Panc1 (cell line): ENCODE measurements around the gene PCCA. TPM values are rescaled to one million over a fixed set of nuclear protein-coding genes. Genes with fewer than 3 reads are reported as not detected.
A peak's percentile ranks its signal among the peaks of the same experiment; 100 is the strongest.
"Not testable (repeated sequence)": the region's sequence is repeated elsewhere in the genome, so short reads cannot be mapped to it uniquely, and the experiment has no call there.

Experiments
- ATAC-seq: fragments of 200-7000 bp; cut with Tn5 transposase; 2 replicates; pipeline ENCODE4 v1.9.1; 2020; ENCODE audit warnings: mild to moderate bottlenecking, moderate library complexity
- BruUV-seq: library from RNA; stranded (reverse); fragments of 400-500 nt; replicated peaks from 2 replicates; lab custom pipeline; 2021; lab: Mats Ljungman, UMichigan
- CTCF ChIA-PET: fragments of 300-600 bp; sonication (Branson Sonifier 250); formaldehyde crosslinking; loops from one replicate; lab custom pipeline; 2022; ENCODE audit warnings: antibody characterized with exemption; lab: Charles Lee
- POLR2A ChIA-PET: fragments of 300-600 bp; sonication (Branson Sonifier 250); formaldehyde crosslinking; loops from one replicate; lab custom pipeline; 2022; ENCODE audit warnings: antibody characterized with exemption; lab: Charles Lee
- DNase-seq: peaks from one replicate; pipeline ENCODE4 v3.0.0-alpha.2; 2010; ENCODE audit warnings: low read depth, low spot score
- H3K27ac ChIP-seq: 2 replicates; pipeline ENCODE4 v1.5.1; 2011; ENCODE audit warnings: mild to moderate bottlenecking, low read length, inconsistent platforms
- H3K27me3 ChIP-seq: fragments of 200-500 bp; sonication (Bioruptor generic); 2 replicates; pipeline ENCODE4 v1.6.0; 2014; ENCODE audit warnings: low read length, inconsistent platforms; ENCODE audit not compliant: control insufficient read depth, insufficient read depth
- H3K36me3 ChIP-seq: fragments of 200-500 bp; sonication (Bioruptor generic); 2 replicates; pipeline ENCODE4 v1.5.1; 2014; ENCODE audit warnings: inconsistent platforms, mild to moderate bottlenecking, low read length, moderate library complexity; ENCODE audit not compliant: control insufficient read depth, insufficient read depth
- H3K4me1 ChIP-seq: 2 replicates; pipeline ENCODE4 v1.5.1; 2011; ENCODE audit warnings: inconsistent platforms, mild to moderate bottlenecking, low read length, moderate library complexity; ENCODE audit not compliant: control insufficient read depth, insufficient read depth
- H3K4me3 ChIP-seq, 2 experiments: 2 replicates each; pipeline ENCODE4 v1.5.1; 2011 to 2012; ENCODE audit warnings: low read depth in 2 of 2, low read length in 2 of 2, mild to moderate bottlenecking in 2 of 2, inconsistent platforms in 1 of 2, moderate library complexity in 1 of 2
- H3K9me3 ChIP-seq: fragments of 200-500 bp; sonication (Bioruptor generic); 2 replicates; pipeline ENCODE4 v1.5.1; 2014; ENCODE audit warnings: low read depth, mild to moderate bottlenecking, inconsistent platforms, low read length, moderate library complexity; ENCODE audit not compliant: control insufficient read depth, insufficient read depth
- CTCF ChIP-seq: fragments of 450-650 bp; IDR thresholded peaks from 2 replicates; pipeline ENCODE4 v1.5.1; 2017; ENCODE audit warnings: mild to moderate bottlenecking
- POLR2AphosphoS5 ChIP-seq: IDR thresholded peaks from 2 replicates; pipeline ENCODE4 v1.6.1; 2012; ENCODE audit warnings: mild to moderate bottlenecking, low read depth, low read length, moderate library complexity
- REST ChIP-seq, 2 experiments: IDR thresholded peaks; 2 replicates each; pipeline ENCODE4 v1.6.1; 2011 to 2012; ENCODE audit warnings: low read depth in 2 of 2, control low read depth in 1 of 2, low read length in 1 of 2, mild to moderate bottlenecking in 1 of 2, moderate library complexity in 1 of 2; ENCODE audit not compliant: insufficient read depth in 1 of 2
- SIN3A ChIP-seq: IDR thresholded peaks from 2 replicates; pipeline ENCODE4 v1.6.1; 2012; ENCODE audit warnings: low read depth, mild to moderate bottlenecking, low read length, moderate library complexity, borderline replicate concordance; ENCODE audit not compliant: insufficient read depth
- TCF7L2 ChIP-seq: IDR thresholded peaks from 2 replicates; pipeline ENCODE4 v1.6.1; 2011; ENCODE audit warnings: mild to moderate bottlenecking, low read depth, low read length, inconsistent platforms
- in situ Hi-C: cut with HindIII; loops from 2 replicates; pipeline ENCODE4 v1.10.0; 2016; ENCODE audit warnings: low sequenced_read_pairs, low pct_unique_long_range_greater_than_20kb
- intact Hi-C: fragments of 100-400 bp; cut with micrococcal nuclease; formaldehyde crosslinking; loops from one replicate; pipeline ENCODE4 v1.10.0; 2022; ENCODE audit not compliant: unreplicated experiment
- total RNA-seq: library from RNA; stranded (reverse); gene quantifications from one replicate; pipeline ENCODE4 v1.2.1, GENCODE V29; 2021; ENCODE audit not compliant: unreplicated experiment

PCCA gene
- total RNA-seq, 1 experiment from 2014 or later: 14.7 TPM

DNA sequence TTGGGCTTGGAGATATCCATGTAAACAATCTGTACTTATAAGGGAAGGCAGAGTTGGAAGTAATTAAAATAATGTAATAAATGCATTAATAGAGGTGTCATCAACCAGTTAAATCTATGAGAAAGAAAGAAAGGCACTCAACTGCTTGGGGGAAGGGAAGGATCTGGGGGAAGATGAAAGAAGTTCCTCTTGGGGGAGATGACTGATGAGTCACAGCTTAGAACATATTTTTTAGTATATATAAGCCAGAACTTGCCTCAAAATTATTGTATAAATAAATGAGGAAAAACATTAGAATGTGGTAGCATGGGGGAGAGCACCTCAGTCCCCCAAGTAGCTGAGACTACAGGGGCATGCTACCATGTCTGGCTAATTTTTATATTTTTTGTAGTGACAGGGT, 293.9 kb downstream of the PCCA start:
- peaks cover 4% of the 10 kb centered on the region; the same call in 1 of the 2 replicates for H3K9me3 ChIP-seq
- no peak overlapping the region for H3K4me3 ChIP-seq
- peak overlapping the region; percentile 61; the same call in 1 of the 2 replicates for H3K27ac ChIP-seq
- in situ Hi-C loops: no loop called here
- DNase-seq (no peak), ATAC-seq (no peak)
- intact Hi-C loops: loop anchor here (10.0 kb wide), 1 partner anchor 502 kb away; no protein-coding TSS in a partner anchor
- ChIA-PET CTCF (no interaction called here), POLR2A (no interaction called here)
- no TSS peak for BruUV-seq
- TF ChIP-seq REST (IDR thresholded peaks at IDR 0.05; ENCODE audit: insufficient read depth in 1 of 2, low read depth in 2 of 2, low read length in 1 of 2) (no peak), CTCF (no peak), TCF7L2 (no peak), SIN3A (no peak), POLR2AphosphoS5 (no peak)
- H3K36me3 ChIP-seq: no peaks in the 10 kb centered on the region
- no peaks in the 10 kb centered on the region for H3K4me1 ChIP-seq
- no peaks in the 10 kb centered on the region for H3K27me3 ChIP-seq

DNA sequence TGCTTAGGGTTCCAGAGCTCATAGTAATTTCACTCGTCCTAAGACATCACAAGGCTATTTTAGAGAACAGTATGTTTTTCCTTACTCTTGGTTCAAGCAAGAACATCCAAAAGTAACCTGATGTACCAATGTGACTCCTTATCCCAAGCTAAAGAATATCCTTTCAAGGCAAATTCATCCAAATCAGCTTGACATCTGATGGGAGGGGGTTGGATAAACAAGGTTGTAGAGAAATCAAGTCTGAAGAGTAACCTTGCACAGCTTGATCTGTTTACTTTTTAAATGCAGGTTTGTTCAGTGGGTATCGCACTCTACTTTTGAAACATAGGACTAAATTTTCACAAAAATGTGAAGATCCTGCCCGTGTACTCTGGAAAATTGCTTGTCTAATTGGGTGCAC, 298.5 kb downstream of the PCCA start:
- no peak for TF ChIP-seq SIN3A
- no peak for TF ChIP-seq REST (IDR thresholded peaks at IDR 0.05; ENCODE audit: insufficient read depth in 1 of 2, low read depth in 2 of 2, low read length in 1 of 2)
- no peak for TF ChIP-seq CTCF
- TF ChIP-seq TCF7L2: no peak
- no peak for TF ChIP-seq POLR2AphosphoS5
- BruUV-seq: no TSS peak
- CTCF ChIA-PET: no interaction called here
- peaks cover 7% of the 10 kb centered on the region for H3K4me1 ChIP-seq
- H3K4me3 ChIP-seq: no peak overlapping the region
- no peaks in the 10 kb centered on the region for H3K27me3 ChIP-seq
- ATAC-seq (no peak), DNase-seq (no peak)
- in situ Hi-C loops (no loop called here), intact Hi-C loops (loop anchor here (10.0 kb wide), 1 partner anchor 497 kb away; no protein-coding TSS in a partner anchor)
- H3K27ac ChIP-seq: peak overlapping the region; percentile 71; the same call in 1 of the 2 replicates
- H3K9me3 ChIP-seq: no peaks in the 10 kb centered on the region
- POLR2A ChIA-PET: no interaction called here
- H3K36me3 ChIP-seq: no peaks in the 10 kb centered on the region

DNA sequence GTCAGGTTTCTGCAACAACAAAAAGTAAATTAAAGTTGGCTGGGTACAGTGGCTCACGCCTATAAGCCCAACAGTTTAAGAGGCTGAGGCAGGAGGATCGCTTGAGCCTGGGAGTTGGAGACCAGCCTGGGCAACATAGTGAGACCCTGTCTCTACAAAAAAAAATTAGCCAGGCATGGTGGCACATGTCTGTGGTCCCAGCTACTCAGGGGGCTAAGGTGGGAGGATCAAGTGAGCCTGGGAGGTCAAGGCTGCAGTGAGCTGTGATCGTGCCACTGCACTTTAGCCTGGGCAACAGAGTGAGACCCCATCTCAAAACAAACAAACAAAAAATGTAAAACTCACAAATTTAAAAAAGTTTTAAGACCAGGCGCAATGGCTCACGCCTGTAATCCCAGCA, 299.3 kb downstream of the PCCA start:
- intact Hi-C loops: loop anchor here (10.0 kb wide), 1 partner anchor 497 kb away; no protein-coding TSS in a partner anchor
- in situ Hi-C loops, H3K27ac ChIP-seq, POLR2A ChIA-PET, H3K36me3 ChIP-seq, BruUV-seq, CTCF ChIA-PET, H3K27me3 ChIP-seq, DNase-seq, H3K9me3 ChIP-seq, H3K4me3 ChIP-seq, ATAC-seq: not testable (repeated sequence)
- peaks cover 12% of the 10 kb centered on the region for H3K4me1 ChIP-seq
